Liver (tissue), 3 donors: ENCODE measurements around the gene CAMSAP1.

Experiments
- ATF3 ChIP-seq: IDR thresholded peaks from 2 replicates; pipeline ENCODE4 v1.6.1; 2016; ENCODE audit warnings: antibody characterized with exemption
- GABPA ChIP-seq, 2 donors: IDR thresholded peaks in 1 of 2; conservative IDR thresholded peaks in 1 of 2; 2 replicates each; pipeline ENCODE4 v1.6.1; 2016; ENCODE audit warnings: antibody characterized with exemption in 2 of 2, mild to moderate bottlenecking in 1 of 2, moderate library complexity in 1 of 2
- JUND ChIP-seq, 2 donors: IDR thresholded peaks; 2 replicates each; pipeline ENCODE4 v1.6.1; 2016; ENCODE audit warnings: antibody characterized with exemption in 2 of 2
- TAF1 ChIP-seq: conservative IDR thresholded peaks from 2 replicates; pipeline ENCODE4 v1.6.1; 2016; ENCODE audit warnings: antibody characterized with exemption, mild to moderate bottlenecking
- TF ChIP-seq, protein P1 (sequence below): fragments of 150-350 bp; IDR thresholded peaks from 2 replicates; pipeline ENCODE4 v1.5.1; 2017; ENCODE audit warnings: improper control_type of control experiment, low read depth, low read length; ENCODE audit not compliant: missing input control
- donor health status: healthy.
- donor health status: healthy.

DNA sequence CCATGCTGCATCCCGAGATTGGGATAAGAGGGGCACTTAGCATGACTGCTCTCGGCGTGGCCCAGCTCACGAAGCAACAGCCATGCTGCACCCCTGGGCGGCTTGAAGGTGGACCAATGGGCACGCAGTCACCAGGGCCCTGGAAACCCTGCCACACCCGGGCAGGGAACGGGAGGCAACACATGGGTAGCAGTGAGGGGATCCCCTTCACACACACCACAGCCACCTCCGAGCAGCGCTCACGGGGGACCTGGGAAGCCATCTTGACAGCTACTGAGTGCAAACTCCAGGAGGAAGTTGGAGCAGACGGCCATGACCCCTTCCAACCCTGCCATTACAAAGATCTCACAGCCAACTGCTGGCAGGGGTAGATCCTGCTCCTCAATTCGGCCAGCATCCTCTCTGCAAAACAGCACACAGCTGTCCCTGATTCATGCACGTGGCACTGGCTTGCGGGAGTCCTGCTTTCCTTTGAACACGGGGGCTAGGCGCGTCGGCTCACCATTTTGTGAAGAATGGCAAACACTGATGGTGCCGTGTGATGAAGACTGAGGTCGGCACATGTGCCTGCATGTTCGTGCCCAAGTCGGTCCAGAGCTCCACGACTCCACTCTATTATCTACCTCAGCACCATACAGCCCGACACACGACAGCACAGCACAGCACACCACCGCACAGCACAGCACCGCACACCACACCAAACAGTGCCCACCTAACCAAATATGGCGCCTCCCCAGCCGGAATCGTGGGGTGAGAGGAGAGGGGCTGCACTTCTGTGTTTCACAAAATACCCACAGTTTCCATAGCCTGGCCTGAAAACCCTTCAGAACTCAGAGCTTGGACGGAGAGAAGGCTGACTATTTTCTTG lies 48.8 kb upstream of the CAMSAP1 start:
- TF ChIP-seq, protein P1, sequence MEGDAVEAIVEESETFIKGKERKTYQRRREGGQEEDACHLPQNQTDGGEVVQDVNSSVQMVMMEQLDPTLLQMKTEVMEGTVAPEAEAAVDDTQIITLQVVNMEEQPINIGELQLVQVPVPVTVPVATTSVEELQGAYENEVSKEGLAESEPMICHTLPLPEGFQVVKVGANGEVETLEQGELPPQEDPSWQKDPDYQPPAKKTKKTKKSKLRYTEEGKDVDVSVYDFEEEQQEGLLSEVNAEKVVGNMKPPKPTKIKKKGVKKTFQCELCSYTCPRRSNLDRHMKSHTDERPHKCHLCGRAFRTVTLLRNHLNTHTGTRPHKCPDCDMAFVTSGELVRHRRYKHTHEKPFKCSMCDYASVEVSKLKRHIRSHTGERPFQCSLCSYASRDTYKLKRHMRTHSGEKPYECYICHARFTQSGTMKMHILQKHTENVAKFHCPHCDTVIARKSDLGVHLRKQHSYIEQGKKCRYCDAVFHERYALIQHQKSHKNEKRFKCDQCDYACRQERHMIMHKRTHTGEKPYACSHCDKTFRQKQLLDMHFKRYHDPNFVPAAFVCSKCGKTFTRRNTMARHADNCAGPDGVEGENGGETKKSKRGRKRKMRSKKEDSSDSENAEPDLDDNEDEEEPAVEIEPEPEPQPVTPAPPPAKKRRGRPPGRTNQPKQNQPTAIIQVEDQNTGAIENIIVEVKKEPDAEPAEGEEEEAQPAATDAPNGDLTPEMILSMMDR, result no peak
- no peak for TF ChIP-seq JUND (IDR thresholded peaks at IDR 0.05)
- TF ChIP-seq GABPA (IDR thresholded peaks at IDR 0.05 in 1 of 2, conservative IDR thresholded peaks at IDR 0.05 in 1 of 2), result no peak
- TF ChIP-seq ATF3, result no peak
- no peak for TF ChIP-seq TAF1
